SK-N-SH treated with all-trans-retinoic acid at 6 μM for 48 hours (cell line): Measurements from ENCODE around the gene KCNK1.
A peak's percentile ranks its signal among the peaks of the same experiment; 100 is the strongest.

Experiments
- ATAC-seq: fragments of 200-7000 bp; cut with Tn5 transposase; 3 replicates; pipeline ENCODE4 v1.9.1; 2020; ENCODE audit warnings: mild to moderate bottlenecking, moderate library complexity
- ARNTL ChIP-seq: fragments of 450-650 bp; formaldehyde crosslinking; IDR thresholded peaks from 2 replicates; pipeline ENCODE4 v1.5.0; 2020; ENCODE audit warnings: low read depth, mild to moderate bottlenecking, moderate library complexity, borderline replicate concordance
- BACH2 ChIP-seq: fragments of 250-450 bp; sonication (Bioruptor Pico); IDR thresholded peaks from 2 replicates; pipeline ENCODE4 v1.9.0; 2021; ENCODE audit warnings: mild to moderate bottlenecking, borderline replicate concordance
- ESRRG ChIP-seq: fragments of 250-450 bp; sonication (Bioruptor Pico); IDR thresholded peaks from 2 replicates; pipeline ENCODE4 v1.6.1; 2021; ENCODE audit warnings: mild to moderate bottlenecking
- GLIS3 ChIP-seq: fragments of 250-450 bp; sonication (Bioruptor Pico); IDR thresholded peaks from 2 replicates; pipeline ENCODE4 v1.5.0; 2020; ENCODE audit warnings: mild to moderate bottlenecking, moderate library complexity
- ISL1 ChIP-seq: fragments of 250-450 bp; sonication (Bioruptor Pico); IDR thresholded peaks from 2 replicates; pipeline ENCODE4 v2.1.2; 2022; ENCODE audit warnings: mild to moderate bottlenecking, moderate library complexity
- OSR1 ChIP-seq: fragments of 250-450 bp; sonication (Bioruptor Pico); IDR thresholded peaks from 2 replicates; pipeline ENCODE4 v1.8.0; 2022; ENCODE audit warnings: moderate library complexity, mild to moderate bottlenecking, inconsistent platforms
- PPARA ChIP-seq: fragments of 250-450 bp; sonication (Bioruptor Pico); IDR thresholded peaks from 2 replicates; pipeline ENCODE4 v1.5.0; 2020; ENCODE audit warnings: mild to moderate bottlenecking, borderline replicate concordance
- RARB ChIP-seq: fragments of 250-450 bp; sonication (Bioruptor Pico); IDR thresholded peaks from 2 replicates; pipeline ENCODE4 v1.8.0; 2021; ENCODE audit warnings: mild to moderate bottlenecking, moderate library complexity
- SNAI2 ChIP-seq: fragments of 250-450 bp; sonication (Bioruptor Pico); IDR thresholded peaks from 2 replicates; pipeline ENCODE4 v1.5.0; 2020; ENCODE audit warnings: mild to moderate bottlenecking, moderate library complexity
- TCF4 ChIP-seq: fragments of 250-450 bp; sonication (Bioruptor Pico); IDR thresholded peaks from 2 replicates; pipeline ENCODE4 v1.8.0; 2021; ENCODE audit warnings: mild to moderate bottlenecking, moderate library complexity, borderline replicate concordance
- ZC3H10 ChIP-seq: fragments of 250-450 bp; sonication (Bioruptor Pico); IDR thresholded peaks from 2 replicates; pipeline ENCODE4 v1.5.1; 2021; ENCODE audit warnings: mild to moderate bottlenecking, moderate library complexity
- ZFP3 ChIP-seq: fragments of 250-450 bp; sonication (Bioruptor Pico); IDR thresholded peaks from 2 replicates; pipeline ENCODE4 v1.5.0; 2020; ENCODE audit warnings: mild to moderate bottlenecking, moderate library complexity
- ZNF565 ChIP-seq: fragments of 450-650 bp; formaldehyde crosslinking; conservative IDR thresholded peaks from 2 replicates; pipeline ENCODE4 v1.5.0; 2020; ENCODE audit warnings: low read depth, mild to moderate bottlenecking, moderate library complexity
- ZNF70 ChIP-seq: fragments of 450-650 bp; formaldehyde crosslinking; IDR thresholded peaks from 2 replicates; pipeline ENCODE4 v1.5.0; 2020; ENCODE audit warnings: mild to moderate bottlenecking, moderate library complexity
- ZNF8 ChIP-seq: fragments of 450-650 bp; formaldehyde crosslinking; IDR thresholded peaks from 2 replicates; pipeline ENCODE4 v1.5.0; 2020; ENCODE audit warnings: mild to moderate bottlenecking, moderate library complexity
- TF ChIP-seq, protein P1 (sequence below): fragments of 250-450 bp; sonication (Bioruptor Pico); IDR thresholded peaks from 2 replicates; pipeline ENCODE4 v1.5.0; 2020; ENCODE audit warnings: mild to moderate bottlenecking, moderate library complexity
- TF ChIP-seq, protein P2 (sequence below): fragments of 250-450 bp; sonication (Bioruptor Pico); IDR thresholded peaks from 2 replicates; pipeline ENCODE4 v1.5.1; 2021; ENCODE audit warnings: mild to moderate bottlenecking, moderate library complexity
- TF ChIP-seq, protein P3 (sequence below): fragments of 250-450 bp; sonication (Bioruptor Pico); IDR thresholded peaks from 2 replicates; pipeline ENCODE4 v1.8.0; 2020; ENCODE audit warnings: mild to moderate bottlenecking, moderate library complexity, borderline replicate concordance
- TF ChIP-seq, protein P4 (sequence below): fragments of 250-450 bp; sonication (Bioruptor Pico); IDR thresholded peaks from 2 replicates; pipeline ENCODE4 v1.8.0; 2021; ENCODE audit warnings: low read depth, mild to moderate bottlenecking, moderate library complexity, borderline replicate concordance

The KCNK1 gene

DNA sequence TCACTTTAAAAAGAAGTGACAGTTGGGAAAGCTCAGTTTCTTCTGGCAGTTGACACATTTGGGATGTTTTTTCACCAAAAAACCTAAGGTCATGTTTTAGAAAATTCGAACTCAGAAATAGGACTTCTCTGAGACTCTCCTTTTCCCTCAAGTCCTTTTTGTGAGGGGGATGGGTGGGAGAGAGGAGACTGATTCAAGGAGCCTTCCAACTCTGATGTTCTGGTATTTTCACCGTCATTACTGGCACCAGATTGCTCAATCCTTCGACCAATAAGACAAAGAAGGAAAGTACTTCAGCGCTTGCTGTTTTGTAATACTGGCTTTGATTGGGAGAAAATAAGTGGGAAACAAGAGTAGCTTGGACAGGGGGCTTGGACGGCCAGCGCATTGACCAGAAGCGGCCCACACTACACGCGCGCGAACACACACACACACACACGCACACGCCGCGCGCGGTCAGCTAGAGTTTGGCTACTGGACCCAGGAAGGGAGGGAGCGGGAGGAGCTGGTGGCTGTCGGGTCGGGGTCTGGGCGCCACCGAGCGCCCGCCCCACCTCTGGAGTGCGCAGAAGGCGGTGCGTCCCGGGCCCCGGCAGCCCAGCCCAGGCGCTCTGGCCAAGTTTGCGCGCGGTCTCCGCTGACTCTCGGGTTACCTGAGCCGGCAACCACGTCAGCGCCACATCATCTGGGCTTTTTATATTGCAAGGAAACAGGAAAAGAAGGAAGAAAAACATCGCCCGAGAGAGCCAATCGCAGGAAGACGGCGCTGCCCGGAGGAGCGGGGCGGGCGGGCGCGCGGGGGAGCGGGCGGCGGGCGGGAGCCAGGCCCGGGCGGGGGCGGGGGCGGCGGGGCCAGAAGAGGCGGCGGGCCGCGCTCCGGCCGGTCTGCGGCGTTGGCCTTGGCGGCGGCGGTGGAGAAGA is at the start of gene KCNK1:
Gene KCNK1 (plus strand): TSS at position 855 of the 921 bp plus-strand sequence. CDS start 66 bp downstream, at position 921.
- peak; percentile 88 for ATAC-seq
- TF ChIP-seq, protein P1, sequence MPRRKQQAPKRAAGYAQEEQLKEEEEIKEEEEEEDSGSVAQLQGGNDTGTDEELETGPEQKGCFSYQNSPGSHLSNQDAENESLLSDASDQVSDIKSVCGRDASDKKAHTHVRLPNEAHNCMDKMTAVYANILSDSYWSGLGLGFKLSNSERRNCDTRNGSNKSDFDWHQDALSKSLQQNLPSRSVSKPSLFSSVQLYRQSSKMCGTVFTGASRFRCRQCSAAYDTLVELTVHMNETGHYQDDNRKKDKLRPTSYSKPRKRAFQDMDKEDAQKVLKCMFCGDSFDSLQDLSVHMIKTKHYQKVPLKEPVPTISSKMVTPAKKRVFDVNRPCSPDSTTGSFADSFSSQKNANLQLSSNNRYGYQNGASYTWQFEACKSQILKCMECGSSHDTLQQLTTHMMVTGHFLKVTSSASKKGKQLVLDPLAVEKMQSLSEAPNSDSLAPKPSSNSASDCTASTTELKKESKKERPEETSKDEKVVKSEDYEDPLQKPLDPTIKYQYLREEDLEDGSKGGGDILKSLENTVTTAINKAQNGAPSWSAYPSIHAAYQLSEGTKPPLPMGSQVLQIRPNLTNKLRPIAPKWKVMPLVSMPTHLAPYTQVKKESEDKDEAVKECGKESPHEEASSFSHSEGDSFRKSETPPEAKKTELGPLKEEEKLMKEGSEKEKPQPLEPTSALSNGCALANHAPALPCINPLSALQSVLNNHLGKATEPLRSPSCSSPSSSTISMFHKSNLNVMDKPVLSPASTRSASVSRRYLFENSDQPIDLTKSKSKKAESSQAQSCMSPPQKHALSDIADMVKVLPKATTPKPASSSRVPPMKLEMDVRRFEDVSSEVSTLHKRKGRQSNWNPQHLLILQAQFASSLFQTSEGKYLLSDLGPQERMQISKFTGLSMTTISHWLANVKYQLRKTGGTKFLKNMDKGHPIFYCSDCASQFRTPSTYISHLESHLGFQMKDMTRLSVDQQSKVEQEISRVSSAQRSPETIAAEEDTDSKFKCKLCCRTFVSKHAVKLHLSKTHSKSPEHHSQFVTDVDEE (CRISPR knock-in tag), result 0 out of 2 replicates have a peak, but pooled peaks have one; percentile 18
- TF ChIP-seq SNAI2 (CRISPR knock-in tag) (no peak), ESRRG (CRISPR knock-in tag) (no peak), PPARA (CRISPR knock-in tag) (no peak), RARB (CRISPR knock-in tag) (no peak), TCF4 (CRISPR knock-in tag) (no peak), BACH2 (CRISPR knock-in tag) (no peak)
- TF ChIP-seq, all 23 proteins: peak for 1

DNA sequence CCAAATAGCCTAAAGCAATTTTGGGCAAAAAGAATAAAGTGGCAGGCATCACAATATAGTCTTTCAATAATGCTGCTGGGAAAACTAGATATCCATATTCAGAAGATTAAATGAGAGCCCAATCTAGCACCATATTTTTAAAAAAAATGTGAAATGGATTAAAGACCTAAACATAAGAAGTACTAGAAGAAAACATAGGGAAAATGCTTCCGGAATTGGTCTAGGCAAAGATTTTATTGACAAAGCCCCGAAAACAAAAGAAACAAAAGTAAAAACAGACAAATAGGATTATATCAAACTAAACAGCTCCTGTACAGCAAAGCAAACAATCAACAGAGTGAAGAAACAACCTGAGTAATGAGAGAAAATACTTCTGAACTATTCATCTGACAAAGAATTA is 48.6 kb upstream of the KCNK1 start:
- no peak for ATAC-seq
- TF ChIP-seq PPARA (CRISPR knock-in tag) (no peak), RARB (CRISPR knock-in tag) (no peak), GLIS3 (no peak), ZC3H10 (CRISPR knock-in tag) (no peak), SNAI2 (CRISPR knock-in tag) (no peak), ZNF8 (CRISPR knock-in tag) (no peak), OSR1 (CRISPR knock-in tag) (no peak), ARNTL (CRISPR knock-in tag) (no peak), BACH2 (CRISPR knock-in tag) (no peak)
- TF ChIP-seq, protein P2, sequence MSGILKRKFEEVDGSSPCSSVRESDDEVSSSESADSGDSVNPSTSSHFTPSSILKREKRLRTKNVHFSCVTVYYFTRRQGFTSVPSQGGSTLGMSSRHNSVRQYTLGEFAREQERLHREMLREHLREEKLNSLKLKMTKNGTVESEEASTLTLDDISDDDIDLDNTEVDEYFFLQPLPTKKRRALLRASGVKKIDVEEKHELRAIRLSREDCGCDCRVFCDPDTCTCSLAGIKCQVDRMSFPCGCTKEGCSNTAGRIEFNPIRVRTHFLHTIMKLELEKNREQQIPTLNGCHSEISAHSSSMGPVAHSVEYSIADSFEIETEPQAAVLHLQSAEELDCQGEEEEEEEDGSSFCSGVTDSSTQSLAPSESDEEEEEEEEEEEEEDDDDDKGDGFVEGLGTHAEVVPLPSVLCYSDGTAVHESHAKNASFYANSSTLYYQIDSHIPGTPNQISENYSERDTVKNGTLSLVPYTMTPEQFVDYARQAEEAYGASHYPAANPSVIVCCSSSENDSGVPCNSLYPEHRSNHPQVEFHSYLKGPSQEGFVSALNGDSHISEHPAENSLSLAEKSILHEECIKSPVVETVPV (CRISPR knock-in tag), result no peak
- TF ChIP-seq, protein P3, sequence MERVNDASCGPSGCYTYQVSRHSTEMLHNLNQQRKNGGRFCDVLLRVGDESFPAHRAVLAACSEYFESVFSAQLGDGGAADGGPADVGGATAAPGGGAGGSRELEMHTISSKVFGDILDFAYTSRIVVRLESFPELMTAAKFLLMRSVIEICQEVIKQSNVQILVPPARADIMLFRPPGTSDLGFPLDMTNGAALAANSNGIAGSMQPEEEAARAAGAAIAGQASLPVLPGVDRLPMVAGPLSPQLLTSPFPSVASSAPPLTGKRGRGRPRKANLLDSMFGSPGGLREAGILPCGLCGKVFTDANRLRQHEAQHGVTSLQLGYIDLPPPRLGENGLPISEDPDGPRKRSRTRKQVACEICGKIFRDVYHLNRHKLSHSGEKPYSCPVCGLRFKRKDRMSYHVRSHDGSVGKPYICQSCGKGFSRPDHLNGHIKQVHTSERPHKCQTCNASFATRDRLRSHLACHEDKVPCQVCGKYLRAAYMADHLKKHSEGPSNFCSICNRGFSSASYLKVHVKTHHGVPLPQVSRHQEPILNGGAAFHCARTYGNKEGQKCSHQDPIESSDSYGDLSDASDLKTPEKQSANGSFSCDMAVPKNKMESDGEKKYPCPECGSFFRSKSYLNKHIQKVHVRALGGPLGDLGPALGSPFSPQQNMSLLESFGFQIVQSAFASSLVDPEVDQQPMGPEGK (CRISPR knock-in tag), result no peak

DNA sequence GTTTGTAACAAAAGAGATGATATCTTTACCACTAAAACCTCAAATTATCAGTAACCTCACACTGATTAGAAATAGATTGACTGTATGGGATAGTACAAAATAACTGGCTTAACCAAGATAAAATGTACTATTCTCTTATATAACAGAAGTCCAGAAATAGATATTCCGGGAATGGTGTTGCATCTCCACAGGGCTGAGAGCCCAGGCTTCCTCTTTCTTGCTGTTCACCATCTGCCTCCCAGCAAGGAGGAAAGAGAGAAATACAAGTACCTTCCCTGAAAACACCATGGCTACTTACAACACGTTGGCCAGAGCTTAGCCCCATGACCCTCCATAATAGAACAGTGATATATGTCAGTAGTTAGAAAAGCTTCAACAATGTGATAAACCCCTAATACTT is 47.0 kb upstream of the KCNK1 start:
- no peak for ATAC-seq
- TF ChIP-seq SNAI2 (CRISPR knock-in tag), result no peak
- TF ChIP-seq, protein P3 (CRISPR knock-in tag), result no peak
- TF ChIP-seq ZNF8 (CRISPR knock-in tag), result no peak
- no peak for TF ChIP-seq PPARA (CRISPR knock-in tag)
- no peak for TF ChIP-seq ZNF565 (CRISPR knock-in tag)
- TF ChIP-seq, protein P4, sequence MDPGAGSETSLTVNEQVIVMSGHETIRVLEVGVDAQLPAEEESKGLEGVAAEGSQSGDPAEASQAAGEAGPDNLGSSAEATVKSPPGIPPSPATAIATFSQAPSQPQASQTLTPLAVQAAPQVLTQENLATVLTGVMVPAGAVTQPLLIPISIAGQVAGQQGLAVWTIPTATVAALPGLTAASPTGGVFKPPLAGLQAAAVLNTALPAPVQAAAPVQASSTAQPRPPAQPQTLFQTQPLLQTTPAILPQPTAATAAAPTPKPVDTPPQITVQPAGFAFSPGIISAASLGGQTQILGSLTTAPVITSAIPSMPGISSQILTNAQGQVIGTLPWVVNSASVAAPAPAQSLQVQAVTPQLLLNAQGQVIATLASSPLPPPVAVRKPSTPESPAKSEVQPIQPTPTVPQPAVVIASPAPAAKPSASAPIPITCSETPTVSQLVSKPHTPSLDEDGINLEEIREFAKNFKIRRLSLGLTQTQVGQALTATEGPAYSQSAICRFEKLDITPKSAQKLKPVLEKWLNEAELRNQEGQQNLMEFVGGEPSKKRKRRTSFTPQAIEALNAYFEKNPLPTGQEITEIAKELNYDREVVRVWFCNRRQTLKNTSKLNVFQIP (CRISPR knock-in tag), result no peak
- TF ChIP-seq, protein P2 (CRISPR knock-in tag), result no peak
- TF ChIP-seq ARNTL (CRISPR knock-in tag), result no peak
- TF ChIP-seq ZNF70 (CRISPR knock-in tag), result no peak
- no peak for TF ChIP-seq ZFP3 (CRISPR knock-in tag)
- TF ChIP-seq ZC3H10 (CRISPR knock-in tag), result no peak
- TF ChIP-seq ISL1 (CRISPR knock-in tag), result no peak
